Renal cortex interstitium (tissue), 15 donors: ENCODE measurements around the gene ADH1A. TPM values are rescaled to one million over a fixed set of nuclear protein-coding genes. Genes with fewer than 3 reads are reported as not detected.
"Not testable (repeated sequence)": the region's sequence is repeated elsewhere in the genome, so short reads cannot be mapped to it uniquely, and the experiment has no call there.

Experiments
- DNase-seq, 11 donors: peaks; one replicate each; pipeline ENCODE4 v3.0.0-alpha.2; 2013; ENCODE audit warnings: low read depth in 9 of 11, low spot score in 4 of 11; ENCODE audit errors: extremely low read depth in 1 of 11
- long read RNA-seq, 16 experiments: transcript quantifications; one replicate each; lab custom pipeline, GENCODE V29; 2026
- polyA plus RNA-seq, 3 donors: library from polyadenylated mRNA; unstranded; fragments of 120-200 nt; gene quantifications; one replicate each; pipeline ENCODE4 v1.2.1, GENCODE V29; 2013; ENCODE audit not compliant: insufficient read length in 3 of 3

The ADH1A gene
- polyA plus RNA-seq = 1 to 10 TPM in 2 of 3 donors, under 1 TPM in 1; 0.42 to 1.8 (median 1.2) TPM
- long read RNA-seq, donor 1 = 0 reads
- long read RNA-seq, donor 2 = 0 reads
- long read RNA-seq, donor 3, partial matches to known transcripts = 0 of 1 reads
- long read RNA-seq, donor 3, other reads (novel, unspliced or antisense) = 0 of 1 reads
- long read RNA-seq, donor 4 = 0 reads
- long read RNA-seq, donor 5 = 0 reads
- long read RNA-seq, donor 6, partial matches to known transcripts = 6 of 6 reads
- long read RNA-seq, donor 6, other reads (novel, unspliced or antisense) = 0 of 6 reads
- long read RNA-seq, donor 7 = 0 reads
- long read RNA-seq, donor 8 = 0 reads
- long read RNA-seq, donor 9 = 0 reads
- long read RNA-seq, donor 10 = 0 reads
- long read RNA-seq, donor 11 = 0 reads
- long read RNA-seq, donor 12 = 0 reads
- long read RNA-seq, donor 13 = 0 reads
- long read RNA-seq, donor 14 = 0 reads
- long read RNA-seq, donor 15 = 0 reads
- long read RNA-seq, donor 16 = 0 reads

DNA sequence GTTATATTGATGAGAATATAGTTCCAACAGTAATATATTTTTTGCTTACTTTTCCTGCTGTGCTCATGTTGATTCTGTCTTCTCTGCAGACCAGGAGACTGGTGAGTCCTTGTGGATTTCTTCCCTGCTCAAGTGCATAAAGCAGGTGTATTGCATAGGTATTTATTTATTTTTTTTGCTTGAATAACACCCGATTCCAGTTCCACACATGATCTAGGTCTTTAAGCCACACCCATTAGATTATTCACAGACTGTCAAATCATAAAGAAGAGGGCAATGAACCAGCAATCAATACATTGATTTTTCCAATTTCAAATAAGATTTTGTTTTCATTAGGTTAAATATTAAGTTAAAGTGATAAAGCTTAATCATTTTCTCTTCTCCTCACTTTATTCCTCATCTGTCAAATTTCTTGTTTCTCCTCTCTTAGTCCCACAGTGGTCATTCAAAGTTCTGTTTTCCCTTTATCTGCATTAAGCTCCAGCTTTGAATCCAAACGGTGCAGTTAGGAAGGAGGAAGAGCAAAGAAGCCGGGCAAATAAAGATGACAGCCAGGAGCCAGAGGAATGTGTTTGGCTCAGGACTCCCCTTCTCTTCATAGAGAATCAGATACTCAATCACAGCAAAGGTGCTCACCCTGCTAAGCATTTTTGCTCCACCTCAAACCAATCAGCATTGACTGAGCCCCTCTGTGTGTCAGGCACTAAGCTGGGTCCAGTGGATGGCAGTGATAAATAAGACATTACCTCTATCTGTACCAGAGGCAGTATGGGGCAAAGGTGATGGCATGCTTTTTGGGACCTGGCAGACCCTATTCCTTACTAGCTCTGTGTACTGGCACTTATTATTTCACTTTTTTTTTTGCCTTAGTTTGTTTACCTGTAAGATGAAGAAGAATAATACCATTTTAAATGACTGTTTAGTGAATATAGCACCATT is at the start of gene ADH1A:
ADH1A (minus strand) TSS at position 138 of the 939 bp plus-strand sequence; CDS start at position 67, 71 bp downstream.
- no peak for DNase-seq

DNA sequence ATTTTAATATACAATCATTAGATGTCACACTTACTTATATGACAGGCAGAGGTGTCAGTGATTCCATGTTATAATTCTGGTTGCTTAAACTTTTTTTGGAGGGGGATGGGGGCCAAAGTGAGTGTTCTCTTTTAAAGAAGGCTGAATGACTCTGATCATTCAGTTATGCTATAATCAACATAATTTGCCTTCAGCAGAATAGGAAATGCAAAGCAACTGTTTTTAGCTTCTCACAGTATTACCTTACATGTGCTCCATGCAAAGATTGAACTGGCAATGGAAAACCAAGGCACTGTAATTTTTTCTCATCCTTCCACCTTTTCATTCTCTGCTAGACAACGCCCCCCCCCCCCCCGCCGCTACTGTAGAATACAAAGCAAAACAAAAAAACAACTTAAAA is 48.4 kb upstream of the ADH1A start:
- DNase-seq = no peak

DNA sequence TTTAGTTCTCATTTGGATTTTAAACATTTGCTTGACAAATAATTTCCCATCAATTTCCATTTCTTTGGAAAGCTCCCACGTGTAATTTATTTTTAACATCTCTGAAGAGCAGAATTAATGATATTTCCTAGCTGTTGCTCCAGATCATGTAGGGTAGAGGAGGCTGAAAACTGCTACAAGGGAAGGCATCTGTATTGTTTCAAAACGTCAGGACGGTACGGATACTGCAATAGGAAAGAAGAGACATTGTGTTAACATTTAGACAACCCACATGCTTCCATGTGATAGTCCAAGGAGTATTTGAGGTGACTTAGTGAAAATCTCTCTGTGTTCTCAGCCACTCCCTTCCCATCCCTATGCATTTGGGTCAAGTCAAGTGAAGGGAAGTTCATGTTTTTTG is 45.8 kb upstream of the ADH1A start:
- no peak for DNase-seq

DNA sequence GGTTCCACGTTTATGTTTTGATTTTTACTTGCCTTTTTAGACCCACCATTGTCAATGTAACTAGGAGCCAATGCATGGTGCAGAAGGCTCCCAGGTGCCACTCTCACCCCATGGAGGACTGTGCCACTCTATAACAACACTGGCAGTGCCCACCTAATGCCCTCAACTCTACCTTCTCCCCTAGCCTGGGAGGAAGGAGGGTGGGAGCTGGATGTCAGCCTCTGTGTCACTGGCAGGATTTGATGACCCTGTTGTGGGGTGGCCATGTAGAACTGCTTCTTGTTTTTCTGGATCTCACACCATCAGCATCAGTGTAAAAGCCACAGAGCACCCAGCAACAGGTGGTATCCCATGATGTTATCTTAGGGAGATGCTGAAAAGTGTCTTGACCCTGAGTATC is 44.1 kb upstream of the ADH1A start:
- DNase-seq = no peak

DNA sequence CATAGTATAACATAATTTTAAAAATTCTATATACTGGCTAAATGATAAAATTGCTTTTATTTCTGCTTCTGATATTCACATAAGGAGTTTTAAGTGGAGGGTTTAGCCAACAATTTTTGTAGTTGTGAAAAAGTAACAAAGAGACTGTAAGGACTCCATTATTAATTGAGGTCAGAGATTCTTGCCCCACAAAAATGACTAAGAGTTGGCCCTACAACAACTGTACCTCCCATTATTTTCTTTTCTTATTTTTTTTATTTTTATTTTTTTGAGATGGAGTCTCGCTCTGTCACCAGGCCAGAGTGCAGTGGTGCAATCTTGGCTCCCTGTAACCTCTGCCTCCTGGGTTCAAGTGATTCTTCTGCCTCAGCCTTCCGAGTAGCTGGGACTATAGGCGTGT is 39.9 kb upstream of the ADH1A start:
- no peak for DNase-seq

DNA sequence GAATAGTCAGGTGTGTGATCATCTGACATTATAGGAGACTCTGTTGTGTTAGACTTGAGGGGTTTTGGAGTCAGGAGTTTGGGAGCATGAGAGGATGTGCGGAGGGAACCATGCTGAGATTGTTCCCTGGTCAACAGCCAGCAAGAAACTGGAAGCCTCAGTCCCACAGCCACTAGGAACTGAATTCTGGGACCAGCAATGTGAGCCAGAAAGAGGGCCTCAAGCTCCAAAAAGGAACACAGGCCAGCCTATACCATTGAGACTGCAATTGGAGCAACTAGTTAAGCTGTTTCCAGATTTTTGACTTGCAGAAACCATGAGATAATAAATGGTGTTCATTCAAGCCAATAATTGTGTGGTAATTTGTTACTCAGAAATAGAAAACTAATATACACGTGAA is 39.1 kb upstream of the ADH1A start:
- no peak for DNase-seq

DNA sequence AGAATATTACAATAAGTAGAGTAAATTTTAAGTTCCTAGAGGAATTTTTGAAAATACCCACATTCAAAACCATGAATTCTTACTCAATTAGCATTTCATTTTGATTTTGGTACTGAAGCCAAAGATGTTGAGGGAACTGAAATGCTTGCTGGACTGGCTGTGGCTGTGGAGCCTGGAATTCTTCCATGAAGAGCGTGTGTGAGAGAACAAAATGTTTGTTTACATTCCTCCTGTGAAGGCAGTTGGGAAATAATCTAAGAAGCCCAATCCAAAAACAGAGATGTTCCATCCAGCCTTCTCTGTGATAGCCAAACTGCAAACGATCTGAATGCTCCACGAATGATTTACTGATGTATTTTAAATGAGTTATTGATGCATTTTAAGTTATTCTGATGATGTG is 34.2 kb upstream of the ADH1A start:
- DNase-seq = peak in 4 of 11 donors; percentile 22 to 31 (median 26)

DNA sequence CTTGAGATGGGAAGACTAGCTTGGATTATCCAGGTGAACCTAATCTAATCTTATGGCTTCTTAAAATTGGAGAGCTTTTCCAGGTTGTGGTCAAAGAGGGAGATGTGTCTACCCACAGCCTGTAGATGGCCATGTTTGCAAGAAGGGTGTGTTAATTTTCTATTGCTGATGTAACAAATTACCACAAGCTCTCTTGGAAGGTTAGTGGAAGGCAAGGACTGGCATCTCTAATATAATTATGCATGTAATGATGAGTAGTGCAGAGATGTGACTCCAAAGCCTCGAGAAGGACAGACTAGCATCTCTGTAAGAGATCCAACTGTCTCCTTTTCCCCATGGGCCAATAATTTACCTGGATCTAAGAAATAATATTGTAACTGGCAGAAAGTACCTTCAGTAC is 33.6 kb upstream of the ADH1A start:
- DNase-seq = no peak

DNA sequence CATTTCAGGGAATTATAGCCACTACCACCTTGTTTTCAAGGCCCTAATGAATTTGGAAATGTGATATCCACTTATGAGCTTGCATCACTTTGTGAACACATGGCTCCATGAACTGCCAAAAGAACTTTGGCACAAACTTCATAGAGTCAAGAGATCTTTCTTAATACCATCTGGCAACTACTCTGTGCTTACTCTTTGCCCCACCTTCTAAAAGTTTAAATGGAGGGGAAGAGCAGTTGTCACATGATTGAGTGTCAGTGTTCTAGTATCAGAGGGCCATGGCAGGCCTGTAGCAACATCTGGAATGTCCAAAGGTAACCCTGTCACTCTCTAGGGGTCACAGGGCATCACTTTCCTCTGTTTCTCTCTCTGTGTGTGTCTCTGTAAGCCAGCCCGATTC is 33.0 kb upstream of the ADH1A start:
- DNase-seq = no peak

DNA sequence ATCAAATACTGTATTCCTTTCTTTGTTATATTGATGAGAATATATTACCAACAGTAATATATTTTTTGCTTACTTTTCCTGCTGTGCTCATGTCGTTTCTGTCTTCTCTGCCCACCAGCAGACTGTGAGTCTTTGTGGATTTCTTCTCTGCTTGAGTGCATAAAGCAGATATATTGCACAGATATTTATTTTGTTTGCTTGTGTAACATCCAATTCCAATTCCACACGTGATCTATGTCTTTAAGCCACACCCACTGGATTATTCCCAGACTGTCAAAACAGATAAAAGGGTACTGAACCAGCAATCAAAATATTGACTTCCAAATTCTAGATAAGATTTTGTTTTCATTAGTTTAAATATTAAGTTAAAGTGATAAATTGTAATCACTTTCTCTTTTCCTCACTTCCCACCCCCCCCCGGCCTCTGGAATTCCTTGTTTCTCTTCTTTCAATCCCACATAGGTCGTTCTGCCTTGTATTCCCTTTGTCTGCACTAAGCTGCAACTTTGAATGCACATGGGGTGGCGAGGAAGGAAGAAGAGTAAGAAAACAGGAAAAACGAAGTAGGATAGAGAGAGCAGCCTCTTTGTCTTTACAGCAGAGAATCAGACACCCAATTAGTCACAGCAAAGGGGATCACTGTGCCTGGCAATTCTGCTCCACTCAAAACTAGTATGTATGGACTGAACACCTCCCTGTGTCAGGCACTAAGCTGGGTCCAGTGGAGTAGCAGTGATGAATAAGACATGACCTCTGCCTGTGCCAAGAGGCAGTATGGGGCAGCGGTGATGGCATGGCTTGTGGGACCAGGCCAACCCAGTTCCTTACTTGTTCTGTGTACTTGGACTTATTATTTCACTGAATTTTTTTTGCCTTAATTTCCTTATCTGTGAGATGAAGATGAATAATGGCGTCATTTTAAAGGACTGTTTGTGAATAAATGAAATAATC is 30.7 kb upstream of the ADH1A start, which contains the start of gene ADH1B:
ADH1B (minus strand) TSS at position 161 of the 951 bp plus-strand sequence; CDS start at position 91, 70 bp downstream.
- no peak for DNase-seq

DNA sequence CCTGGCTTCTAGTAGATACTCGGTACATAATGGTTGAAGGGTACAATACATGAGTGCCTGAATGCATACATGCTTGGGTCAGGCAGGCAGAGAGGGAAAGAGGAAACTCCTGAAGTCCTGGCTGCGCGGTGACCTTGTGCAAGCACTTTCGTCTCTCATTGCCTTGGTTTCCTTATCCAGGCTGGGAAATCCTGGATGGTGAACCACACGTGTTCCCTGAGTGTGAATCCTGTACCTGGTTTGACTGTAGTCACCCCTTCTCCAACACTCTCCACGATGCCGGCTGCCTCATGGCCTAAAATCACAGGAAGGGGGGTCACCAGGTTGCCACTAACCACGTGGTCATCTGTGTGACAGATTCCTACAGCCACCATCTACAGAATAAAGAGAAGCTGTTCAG is 27.0 kb upstream of the ADH1A start:
- DNase-seq = not testable (repeated sequence)

DNA sequence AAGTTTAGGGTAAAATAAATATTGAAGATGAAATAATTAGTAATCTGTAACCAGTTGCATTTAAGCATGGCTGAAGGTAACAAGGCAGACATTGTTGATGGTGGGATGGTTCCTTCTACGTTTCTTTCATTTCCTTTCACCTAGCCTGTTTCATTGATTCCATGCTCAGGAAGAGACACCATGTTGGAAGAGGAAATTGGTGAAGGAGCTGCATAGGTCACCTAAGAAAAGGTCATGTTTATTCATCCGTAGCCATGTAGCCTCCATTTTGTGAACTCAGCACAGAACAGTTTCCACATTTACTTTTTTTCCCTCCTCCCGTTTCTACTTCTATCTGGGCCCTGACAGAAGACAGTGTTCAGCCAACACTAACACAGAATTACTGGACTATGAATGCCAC is 26.6 kb upstream of the ADH1A start:
- DNase-seq = no peak

DNA sequence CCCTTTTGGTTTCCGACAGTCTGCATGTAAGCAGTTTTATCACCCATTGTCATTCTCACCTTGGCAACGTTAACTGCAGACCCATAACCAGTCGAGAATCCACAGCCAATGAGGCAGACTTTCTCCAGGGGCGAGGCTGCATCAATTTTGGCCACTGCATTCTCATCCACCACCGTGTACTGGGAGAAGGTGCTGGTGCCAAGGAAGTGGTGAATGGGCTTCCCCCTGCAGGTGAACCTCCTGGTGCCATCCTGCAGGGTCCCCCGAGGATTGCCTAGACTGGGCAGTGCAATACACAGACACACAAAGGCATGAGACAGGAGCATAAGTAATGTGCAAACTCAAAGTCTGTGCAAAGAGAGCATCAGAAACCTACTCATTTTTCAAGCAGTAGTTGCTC is 25.1 kb upstream of the ADH1A start:
- DNase-seq = no peak

DNA sequence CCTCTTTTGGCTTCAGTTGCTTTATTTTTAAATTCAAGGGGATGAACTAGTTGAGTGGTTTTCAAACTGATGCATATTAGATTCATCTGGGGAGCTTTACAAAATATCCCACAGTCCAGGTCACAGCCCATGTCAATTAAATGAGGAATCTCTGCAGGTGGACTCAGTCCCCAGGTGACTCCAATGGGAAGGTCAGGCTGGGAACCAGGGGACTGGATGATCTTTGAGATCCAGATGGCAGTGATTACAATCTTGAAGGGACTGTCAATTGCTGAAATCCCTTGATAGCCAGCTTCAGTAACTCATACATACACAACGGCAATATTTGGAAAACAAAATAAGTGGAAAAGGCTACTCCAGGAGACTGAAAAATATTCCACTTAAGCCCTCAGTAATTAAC is 23.4 kb upstream of the ADH1A start:
- no peak for DNase-seq

DNA sequence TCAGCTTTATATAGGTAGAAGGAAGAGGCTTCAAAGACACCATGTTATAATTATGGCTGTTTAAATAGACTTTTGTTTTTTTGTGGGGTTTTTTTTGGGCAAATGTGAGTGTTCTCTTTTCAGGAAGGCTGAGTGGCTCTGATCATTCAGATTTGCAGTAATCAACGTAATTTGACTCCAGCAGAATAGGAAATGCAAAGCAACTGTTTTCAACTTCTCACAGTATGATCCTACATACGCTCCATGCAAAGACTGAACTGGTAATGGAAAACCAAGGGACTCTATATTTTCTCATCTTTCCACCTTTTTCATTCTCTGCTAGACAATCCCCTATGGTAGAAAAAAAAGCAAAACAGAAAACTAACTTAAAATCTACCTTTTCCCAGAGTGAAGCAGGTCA is 19.6 kb upstream of the ADH1A start:
- DNase-seq = no peak

DNA sequence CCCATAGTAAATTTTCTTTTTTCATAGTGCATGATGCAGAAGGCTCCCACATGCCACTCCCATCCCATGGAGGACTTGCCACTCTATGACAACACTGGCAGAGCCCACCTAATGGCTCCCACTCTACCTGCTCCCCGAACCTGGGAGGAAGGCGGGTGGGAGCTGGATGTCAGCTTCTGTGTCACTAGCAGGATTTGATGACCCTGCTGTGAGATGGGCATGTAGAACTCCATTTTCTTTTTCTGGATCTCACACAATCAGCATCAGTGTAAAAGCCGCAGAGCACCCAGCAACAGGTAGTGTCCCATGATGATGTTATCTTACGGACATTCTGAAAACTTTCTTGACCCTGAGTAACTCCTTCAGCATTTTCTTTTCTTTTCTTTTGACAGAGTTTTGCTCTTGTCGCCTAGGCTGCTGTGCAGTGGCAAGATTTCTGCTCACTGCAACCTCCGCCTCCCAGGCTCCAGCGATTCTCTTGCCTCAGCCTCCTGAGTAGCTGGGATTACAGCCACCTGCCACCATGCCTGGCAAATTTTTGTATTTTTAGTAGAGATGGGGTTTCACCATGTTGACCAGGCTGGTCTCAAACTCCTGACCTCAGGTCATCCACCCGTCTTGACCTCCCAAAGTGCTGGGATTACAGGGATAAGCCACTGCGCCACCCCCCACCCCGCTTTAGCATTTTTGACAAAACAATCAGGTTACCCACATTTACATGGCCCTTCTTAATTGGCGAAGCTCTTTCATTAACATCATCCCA is 15.0 kb upstream of the ADH1A start:
- no peak for DNase-seq

DNA sequence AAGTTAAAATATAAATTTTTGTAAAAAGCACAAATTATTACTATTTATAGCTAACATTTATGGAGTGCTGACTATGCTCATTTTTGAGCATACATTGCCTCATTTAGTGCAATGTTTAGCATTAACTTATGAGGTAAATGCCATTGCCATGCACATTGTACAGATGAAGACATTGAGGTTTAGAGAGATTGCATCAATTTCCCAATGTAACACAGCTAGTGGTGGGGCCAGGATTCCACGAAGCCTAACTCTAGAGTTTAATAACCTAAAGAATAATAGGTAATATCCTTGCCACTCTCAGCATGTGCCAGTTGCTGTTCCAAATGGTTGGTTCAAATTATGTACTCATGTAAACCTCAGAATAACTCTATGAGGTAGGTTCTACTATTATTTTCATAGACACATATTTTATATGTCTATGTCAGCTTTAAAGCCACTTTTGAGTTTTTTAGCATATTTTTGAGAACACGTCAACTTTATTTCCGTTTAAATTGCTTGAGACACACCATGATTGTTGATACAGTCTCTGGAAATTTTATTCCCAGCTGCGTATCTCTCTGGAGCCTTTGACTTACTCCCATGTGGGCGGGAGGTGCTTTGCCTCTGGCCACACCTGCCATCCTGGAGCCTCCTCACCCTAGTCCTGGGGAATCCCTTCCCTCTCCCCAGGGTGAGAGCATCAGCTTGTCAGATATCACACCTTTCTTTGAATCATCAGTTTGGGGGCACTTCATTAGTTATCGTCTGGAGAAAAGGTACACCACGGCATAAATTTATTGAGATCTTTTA is 10.8 kb upstream of the ADH1A start:
- no peak for DNase-seq
